Measurements from ENCODE around the gene GABBR2.

- TF ChIP-seq CTCF (IDR thresholded peaks at IDR 0.05): no peak
- TF ChIP-seq RAD21 (IDR thresholded peaks at IDR 0.05; ENCODE audit: low read length): no peak
- no peak for TF ChIP-seq GABPA (IDR thresholded peaks at IDR 0.05; ENCODE audit: low read depth)
- no peak for TF ChIP-seq POLR2AphosphoS5 (IDR thresholded peaks at IDR 0.05; ENCODE audit: low read depth, low read length)
- no peak for TF ChIP-seq ZBTB33 (IDR thresholded peaks at IDR 0.05; ENCODE audit: borderline replicate concordance, low read depth)
- no peak for TF ChIP-seq CHD2 (IDR thresholded peaks at IDR 0.05; ENCODE audit: low read length, partially characterized antibody)
- TF ChIP-seq EZH2phosphoT487 (IDR thresholded peaks at IDR 0.05; ENCODE audit: borderline replicate concordance, low read depth): no peak
- TF ChIP-seq NRF1 (IDR thresholded peaks at IDR 0.05; ENCODE audit: low read depth, low read length): no peak
- no peak for TF ChIP-seq YY1 (IDR thresholded peaks at IDR 0.05; ENCODE audit: low read depth)
- TF ChIP-seq MAX (IDR thresholded peaks at IDR 0.05; ENCODE audit: low read depth): no peak
- no peak for TF ChIP-seq RCOR1 (IDR thresholded peaks at IDR 0.05; ENCODE audit: low read length)
These were observed 224.6 kb downstream of the GABBR2 start for GRCh38 chr9:98484162-98484561.
